Esophagus muscularis mucosa (tissue), 4 donors: ENCODE results near the gene PTRH1. TPM values are rescaled to one million over a fixed set of nuclear protein-coding genes. Genes with fewer than 3 reads are reported as not detected.

ENCODE experiments used
- DNase-seq: peaks from one replicate; pipeline ENCODE4 v3.0.0-alpha.2; 2017; ENCODE audit errors: extremely low spot score
- H3K27ac ChIP-seq, 4 donors: fragments of 200-600 bp; sonication (generic); replicated peaks in 1 of 4; 1 replicate in 3 of 4; 2 replicates in 1 of 4; pipeline ENCODE4 v1.5.1; 2016 to 2019; ENCODE audit warnings: mild to moderate bottlenecking in 1 of 4
- H3K27me3 ChIP-seq, 4 donors: fragments of 200-600 bp; sonication (generic); one replicate each; pipeline versions ENCODE4 v1.5.1 to v1.6.0; 2016 to 2019
- H3K36me3 ChIP-seq, 4 donors: fragments of 200-600 bp; sonication (generic); one replicate each; pipeline ENCODE4 v1.5.1; 2016 to 2019
- H3K4me1 ChIP-seq, 4 donors: fragments of 200-600 bp; sonication (generic); one replicate each; pipeline ENCODE4 v1.5.1; 2016 to 2019
- H3K4me3 ChIP-seq, 4 donors: fragments of 200-600 bp; sonication (generic); 1 replicate in 2 of 4; 2 replicates in 2 of 4; pipeline ENCODE4 v1.5.1; 2016 to 2019; ENCODE audit warnings: mild to moderate bottlenecking in 4 of 4, moderate library complexity in 1 of 4
- H3K9me3 ChIP-seq, 4 donors: fragments of 200-600 bp; sonication (generic); 1 replicate in 3 of 4; 2 replicates in 1 of 4; pipeline ENCODE4 v1.5.1; 2016 to 2019
- CTCF ChIP-seq, 3 experiments: fragments of 200-600 bp in 2 of 3; fragments of 450-650 bp in 1 of 3; sonication (generic) in 2 of 3; IDR thresholded peaks; one replicate each; pipeline ENCODE4 v1.5.1; 2017 to 2019; ENCODE audit warnings: antibody characterized with exemption in 3 of 3, mild to moderate bottlenecking in 2 of 3, moderate library complexity in 1 of 3
- EP300 ChIP-seq: sonication (generic); formaldehyde crosslinking; IDR thresholded peaks from one replicate; pipeline ENCODE4 v1.6.1; 2017; ENCODE audit warnings: antibody characterized with exemption
- POLR2A ChIP-seq: fragments of 450-650 bp; IDR thresholded peaks from one replicate; pipeline ENCODE4 v1.6.1; 2017; ENCODE audit warnings: antibody characterized with exemption, moderate library complexity, mild to moderate bottlenecking, low read depth
- POLR2AphosphoS5 ChIP-seq, 2 donors: sonication (generic); formaldehyde crosslinking; IDR thresholded peaks; one replicate each; pipeline ENCODE4 v1.6.1; 2017; ENCODE audit warnings: antibody characterized with exemption in 2 of 2
- WGBS: methylation state at CpG from one replicate; pipeline ENCODE4 v1.1.5; 2018; 5-methylcytosine and 5-hydroxymethylcytosine counted together
- intact Hi-C: fragments of 100-400 bp; cut with DNase I; formaldehyde crosslinking; loops from one replicate; pipeline ENCODE4 v1.15.1; 2023
- total RNA-seq, 4 donors: library from RNA; depleted of rRNA; stranded (reverse); fragments of >200 nt; gene quantifications; one replicate each; pipeline versions ENCODE4 v1.1.0 to v1.2.1, GENCODE V29; 2016

The PTRH1 gene
- total RNA-seq, 4 donors from 2014 or later, result 16.8 to 23.5 (median 20.5) TPM

DNA sequence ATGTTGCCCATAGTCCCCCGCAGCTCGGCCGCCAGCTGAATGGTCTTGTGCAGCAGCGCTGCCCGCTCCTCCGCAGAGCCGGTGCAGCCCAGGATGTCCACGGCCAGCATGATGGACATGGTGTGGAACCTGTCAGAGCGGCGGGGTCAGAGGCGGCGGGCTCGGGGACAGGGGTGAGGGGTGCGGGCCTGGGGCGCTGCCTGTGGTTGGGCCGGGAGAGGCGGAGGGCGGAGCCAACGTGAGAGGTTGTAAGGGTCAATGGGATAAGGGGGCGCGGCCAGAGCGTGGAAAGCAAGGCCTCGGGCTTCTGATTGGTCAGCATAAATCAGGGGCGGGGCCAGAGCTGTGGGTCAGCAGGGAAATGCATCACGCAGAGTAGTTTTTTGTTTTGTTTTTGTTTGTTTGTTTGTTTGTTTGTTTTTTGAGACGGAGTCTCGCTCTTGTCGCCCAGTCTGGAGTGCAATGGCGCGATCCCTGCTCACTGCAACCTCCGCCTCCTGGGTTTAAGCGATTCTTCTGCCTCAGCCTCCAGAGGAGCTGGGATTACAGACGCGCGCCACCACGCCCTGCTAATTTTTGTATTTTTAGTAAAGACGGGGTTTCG lies 26.5 kb upstream of the PTRH1 start:
- intact Hi-C loops, result no loop called here
- peaks cover 0 to 89% (median 24%) of the 10 kb centered on the region in 4 donors for H3K36me3 ChIP-seq
- TF ChIP-seq EP300 (no peak), POLR2AphosphoS5 (IDR thresholded peaks at IDR 0.05) (no peak), POLR2A (no peak), CTCF (IDR thresholded peaks at IDR 0.05) (no peak)
- H3K4me1 ChIP-seq, result peaks cover 24 to 31% (median 27%) of the 10 kb centered on the region in 4 donors
- H3K27ac ChIP-seq, result peak overlapping the region; percentile 20 to 59 (median 44)
- peaks cover 0 to 47% (median 7%) of the 10 kb centered on the region in 4 donors for H3K27me3 ChIP-seq
- peak overlapping the region; percentile 21 to 36 (median 30) for H3K4me3 ChIP-seq
- H3K9me3 ChIP-seq, result no peaks in the 10 kb centered on the region
- WGBS, result 47% methylated on average over 32 of the region's 38 CpGs
- DNase-seq, result no peak

DNA sequence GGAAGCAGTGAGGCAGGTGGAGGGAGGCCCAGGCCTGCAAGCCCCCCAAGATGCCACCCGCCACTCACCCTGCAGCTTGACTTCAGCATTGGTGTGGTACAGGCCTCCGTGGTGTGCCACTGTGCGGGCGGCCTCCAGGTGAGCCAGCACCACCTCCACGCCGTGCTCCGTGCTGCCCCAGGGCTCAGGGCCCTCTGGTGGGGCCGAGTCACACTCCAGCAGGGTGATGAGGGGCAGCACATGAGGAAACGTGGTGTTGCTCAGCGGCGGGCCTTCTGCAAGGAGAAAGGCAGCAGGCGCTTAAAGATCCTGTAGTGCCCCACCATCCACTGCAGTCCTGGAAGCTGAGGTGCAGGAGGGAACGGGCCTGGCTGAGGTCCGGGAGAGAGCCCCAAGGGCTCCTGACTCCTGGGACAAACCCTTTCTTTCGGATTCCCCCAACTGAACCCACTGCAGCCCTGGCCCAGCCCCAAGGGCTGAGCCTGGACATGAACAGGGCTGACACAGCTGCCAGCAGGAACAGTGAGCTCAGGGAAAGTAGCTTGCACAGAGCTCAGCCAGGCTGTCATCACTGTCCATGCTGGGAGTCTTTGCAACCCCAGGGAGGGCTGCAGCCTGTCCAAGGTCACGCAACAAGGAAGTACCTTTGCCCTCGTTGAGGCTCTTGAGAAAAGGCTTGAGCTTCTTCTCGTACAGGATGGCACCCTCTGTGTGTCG lies 24.3 kb upstream of the PTRH1 start:
- H3K27me3 ChIP-seq, result peaks cover 0 to 43% (median 7%) of the 10 kb centered on the region in 4 donors
- WGBS, result 83% methylated on average over 9 of the region's 19 CpGs
- no peak overlapping the region for H3K4me3 ChIP-seq
- peaks cover 27 to 39% (median 34%) of the 10 kb centered on the region in 4 donors for H3K4me1 ChIP-seq
- H3K9me3 ChIP-seq, result no peaks in the 10 kb centered on the region
- TF ChIP-seq POLR2AphosphoS5 (IDR thresholded peaks at IDR 0.05), result no peak
- TF ChIP-seq EP300, result no peak
- no peak for TF ChIP-seq CTCF (IDR thresholded peaks at IDR 0.05)
- no peak for TF ChIP-seq POLR2A
- H3K27ac ChIP-seq, result peak overlapping the region; percentile 43 to 77 (median 54)
- intact Hi-C loops, result loop anchor here (5.0 kb wide), 1 partner anchor 133 kb away; no protein-coding TSS in a partner anchor
- H3K36me3 ChIP-seq, result peaks cover 0 to 69% (median 23%) of the 10 kb centered on the region in 4 donors
- DNase-seq, result no peak

- whole genome bisulfite sequencing, result 85% methylated on average over 13 of the region's 13 CpGs
- Histone ChIP-seq H3K36me3 (peaks cover 0 to 59% (median 19%) of the 10 kb centered on the region in 4 donors), H3K4me3 (no peak overlapping the region), H3K27ac (no peak overlapping the region), H3K4me1 (peaks cover 34 to 50% (median 44%) of the 10 kb centered on the region in 4 donors), H3K9me3 (no peaks in the 10 kb centered on the region), H3K27me3 (peaks cover 0 to 34% (median 7%) of the 10 kb centered on the region in 4 donors)
- intact Hi-C loops, result loop anchor here (5.0 kb wide), 1 partner anchor 134 kb away; no protein-coding TSS in a partner anchor
- TF ChIP-seq CTCF (IDR thresholded peaks at IDR 0.05) (no peak), POLR2AphosphoS5 (IDR thresholded peaks at IDR 0.05) (no peak), EP300 (no peak), POLR2A (no peak)
- no peak for DNase-seq
Measured at GRCh38 chr9:127738666-127739065, 23.2 kb upstream of the PTRH1 start.

GRCh38 chr9:127735530-127736185 lies 20.2 kb upstream of the PTRH1 start:
- 35% methylated on average over 13 of the region's 15 CpGs for WGBS
- peak overlapping the region; percentile 94 to 98 (median 95) for H3K27ac ChIP-seq
- H3K9me3 ChIP-seq, result no peaks in the 10 kb centered on the region
- DNase-seq, result no peak
- intact Hi-C loops, result loop anchor here (1.0 to 5.0 kb wide), 4 partner anchors 50 to 186 kb away; no protein-coding TSS in a partner anchor
- peaks cover 0 to 10% (median 0%) of the 10 kb centered on the region in 4 donors for H3K27me3 ChIP-seq
- peak overlapping the region; percentile 73 to 89 (median 82) for H3K4me3 ChIP-seq
- no peak for TF ChIP-seq POLR2AphosphoS5 (IDR thresholded peaks at IDR 0.05)
- no peak for TF ChIP-seq POLR2A
- no peak for TF ChIP-seq CTCF (IDR thresholded peaks at IDR 0.05)
- TF ChIP-seq EP300, result no peak
- H3K4me1 ChIP-seq, result peaks cover 16 to 39% (median 30%) of the 10 kb centered on the region in 4 donors
- peaks cover 16 to 58% (median 40%) of the 10 kb centered on the region in 4 donors for H3K36me3 ChIP-seq
